ENCODE results near the gene GTF2F2. TPM values are rescaled to one million over a fixed set of nuclear protein-coding genes. Genes with fewer than 3 reads are reported as not detected.
A peak's percentile ranks its signal among the peaks of the same experiment; 100 is the strongest.

Gene GTF2F2
- total RNA-seq, 6 donors from 2014 or later, result 10.2 to 29.3 (median 18.2) TPM

- Histone ChIP-seq H3K4me3 (no peak overlapping the region), H3K27me3 (no peaks in the 10 kb centered on the region), H3K27ac (no peak overlapping the region), H3K36me3 (peaks cover 0 to 5% (median 2%) of the 10 kb centered on the region in 4 donors), H3K9me3 (no peaks in the 10 kb centered on the region), H3K4me1 (peaks cover 5 to 16% (median 12%) of the 10 kb centered on the region in 4 donors)
- ATAC-seq (ENCODE audit: low FRiP score in 2 of 2) (no peak), DNase-seq (no peak)
- no peak for TF ChIP-seq CTCF (IDR thresholded peaks at IDR 0.05)
- no peak for TF ChIP-seq POLR2A (IDR thresholded peaks at IDR 0.05)
- no peak for TF ChIP-seq EP300 (IDR thresholded peaks at IDR 0.05)
- TF ChIP-seq POLR2AphosphoS5 (IDR thresholded peaks at IDR 0.05), result no peak
- 88% methylated on average over 1 of the region's 1 CpG for WGBS, 2 donors
Observed at GRCh38 chr13:45256254-45256653, 135.9 kb downstream of the GTF2F2 start.

GRCh38 chr13:45257638-45258333, 137.5 kb downstream of the GTF2F2 start:
- no peak for DNase-seq
- 68 to 82% methylated on average over 4 of the region's 4 CpGs for WGBS, 2 donors
- Histone ChIP-seq H3K36me3 (peaks cover 0 to 5% (median 1%) of the 10 kb centered on the region in 4 donors), H3K4me1 (peaks cover 5 to 16% (median 12%) of the 10 kb centered on the region in 4 donors), H3K9me3 (no peaks in the 10 kb centered on the region), H3K27ac (no peak overlapping the region), H3K27me3 (no peaks in the 10 kb centered on the region), H3K4me3 (no peak overlapping the region)
- TF ChIP-seq POLR2AphosphoS5 (IDR thresholded peaks at IDR 0.05), result no peak
- no peak for TF ChIP-seq POLR2A (IDR thresholded peaks at IDR 0.05)
- no peak for TF ChIP-seq CTCF (IDR thresholded peaks at IDR 0.05)
- no peak for TF ChIP-seq EP300 (IDR thresholded peaks at IDR 0.05)
- ATAC-seq (ENCODE audit: low FRiP score in 2 of 2), result no peak

DNA sequence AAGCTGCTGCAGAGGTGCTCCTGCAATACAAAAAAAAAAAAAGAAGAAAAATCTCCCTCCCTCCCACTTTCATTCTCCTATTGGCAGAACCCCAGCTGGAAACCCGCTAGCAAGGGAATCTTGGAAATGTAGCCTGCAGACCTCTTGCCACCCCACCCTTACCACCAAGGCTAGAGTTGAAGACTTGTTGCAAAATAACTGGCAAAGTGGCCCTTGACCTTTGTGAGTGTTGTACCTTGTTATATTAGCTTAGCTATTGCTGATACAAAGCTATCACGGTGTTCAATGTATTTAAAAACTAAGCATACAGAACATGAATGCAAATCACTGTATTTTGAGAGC, 138.0 kb downstream of the GTF2F2 start:
- TF ChIP-seq POLR2A (IDR thresholded peaks at IDR 0.05) (no peak), EP300 (IDR thresholded peaks at IDR 0.05) (peak in 2 of 4 donors; percentile 27 to 35)
- Histone ChIP-seq H3K27me3 (no peaks in the 10 kb centered on the region), H3K4me1 (peaks cover 5 to 16% (median 12%) of the 10 kb centered on the region in 4 donors), H3K36me3 (peaks cover 0 to 5% (median 0%) of the 10 kb centered on the region in 4 donors), H3K27ac (no peak overlapping the region), H3K9me3 (no peaks in the 10 kb centered on the region), H3K4me3 (no peak overlapping the region)
- ATAC-seq (ENCODE audit: low FRiP score in 2 of 2) (peak in 1 of 2 donors; percentile 12), DNase-seq (peak in 1 of 2 donors; percentile 83)
- 57 to 59% methylated on average over 2 of the region's 2 CpGs for WGBS, 2 donors

DNA sequence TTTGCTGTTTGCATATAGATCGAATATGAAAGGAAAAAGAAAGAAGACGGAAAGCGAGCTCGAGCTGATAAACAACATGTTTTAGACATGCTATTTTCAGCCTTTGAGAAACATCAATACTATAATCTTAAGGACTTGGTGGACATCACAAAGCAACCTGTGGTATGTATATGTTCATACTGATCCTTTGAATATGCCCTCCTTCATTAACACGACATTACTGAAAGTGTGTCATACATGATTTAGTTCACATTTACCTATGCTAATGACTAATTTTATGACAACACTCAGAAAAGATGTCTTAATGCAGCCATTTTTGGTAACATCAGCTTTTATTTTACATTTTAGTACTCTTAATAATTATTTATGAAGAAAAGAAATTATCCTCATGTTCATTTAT, 146.9 kb downstream of the GTF2F2 start:
- H3K27ac ChIP-seq, result no peak overlapping the region
- H3K4me3 ChIP-seq, result no peak overlapping the region
- H3K9me3 ChIP-seq, result no peaks in the 10 kb centered on the region
- no peak for ATAC-seq (ENCODE audit: low FRiP score in 2 of 2)
- H3K27me3 ChIP-seq, result no peaks in the 10 kb centered on the region
- H3K4me1 ChIP-seq, result no peaks in the 10 kb centered on the region
- DNase-seq, result no peak
- 92% methylated on average over 5 of the region's 5 CpGs for WGBS, 2 donors
- H3K36me3 ChIP-seq, result peaks cover 0 to 5% (median 0%) of the 10 kb centered on the region in 4 donors
- TF ChIP-seq EP300 (IDR thresholded peaks at IDR 0.05) (no peak), POLR2AphosphoS5 (IDR thresholded peaks at IDR 0.05) (no peak), POLR2A (IDR thresholded peaks at IDR 0.05) (no peak), CTCF (IDR thresholded peaks at IDR 0.05) (no peak)

- Histone ChIP-seq H3K27ac (no peak overlapping the region), H3K27me3 (no peaks in the 10 kb centered on the region), H3K9me3 (no peaks in the 10 kb centered on the region), H3K36me3 (peaks cover 0 to 5% (median 0%) of the 10 kb centered on the region in 4 donors), H3K4me3 (no peak overlapping the region), H3K4me1 (no peaks in the 10 kb centered on the region)
- WGBS, 2 donors, result 92 to 95% methylated on average over 2 of the region's 2 CpGs
- TF ChIP-seq POLR2A (IDR thresholded peaks at IDR 0.05) (no peak), EP300 (IDR thresholded peaks at IDR 0.05) (no peak), CTCF (IDR thresholded peaks at IDR 0.05) (no peak), POLR2AphosphoS5 (IDR thresholded peaks at IDR 0.05) (no peak)
- DNase-seq (no peak), ATAC-seq (ENCODE audit: low FRiP score in 2 of 2) (no peak)
Observed at GRCh38 chr13:45269204-45269603, 148.9 kb downstream of the GTF2F2 start.

Data from upper lobe of left lung (tissue), 6 donors.